Measurements from ENCODE around the gene TMEM114. TPM values are rescaled to one million over a fixed set of nuclear protein-coding genes. Genes with fewer than 3 reads are reported as not detected.

TMEM114 gene
- total RNA-seq, 1 donor from 2014 or later: not detected

- Mint-ChIP-seq H3K4me1 (ENCODE audit: low read depth) (peaks cover 14% of the 10 kb centered on the region), H3K4me3 (ENCODE audit: unreplicated experiment) (peak overlapping the region; percentile 97), H3K27ac (ENCODE audit: unreplicated experiment) (no peak overlapping the region), H3K36me3 (ENCODE audit: low read depth) (peaks cover 2% of the 10 kb centered on the region), H3K27me3 (ENCODE audit: low read depth) (peaks cover 24% of the 10 kb centered on the region), H3K9me3 (ENCODE audit: low read depth) (no peaks in the 10 kb centered on the region)
- no peak for TF ChIP-seq CTCF (IDR thresholded peaks at IDR 0.05)
- DNase-seq (ENCODE audit: low spot score): no peak
Observed at GRCh38 chr16:8620535-8620934, 30.2 kb upstream of the TMEM114 start.

- H3K27me3 Mint-ChIP-seq (ENCODE audit: low read depth): peaks cover 27% of the 10 kb centered on the region
- no peak overlapping the region for H3K27ac Mint-ChIP-seq (ENCODE audit: unreplicated experiment)
- no peak for TF ChIP-seq CTCF (IDR thresholded peaks at IDR 0.05)
- H3K36me3 Mint-ChIP-seq (ENCODE audit: low read depth): peaks cover 2% of the 10 kb centered on the region
- no peak for DNase-seq (ENCODE audit: low spot score)
- no peak overlapping the region for H3K4me3 Mint-ChIP-seq (ENCODE audit: unreplicated experiment)
- peaks cover 14% of the 10 kb centered on the region for H3K4me1 Mint-ChIP-seq (ENCODE audit: low read depth)
- no peaks in the 10 kb centered on the region for H3K9me3 Mint-ChIP-seq (ENCODE audit: low read depth)
Observed at GRCh38 chr16:8619671-8620370, 29.5 kb upstream of the TMEM114 start.

GRCh38 chr16:8614435-8615029 lies 24.2 kb upstream of the TMEM114 start:
- Mint-ChIP-seq H3K27ac (ENCODE audit: unreplicated experiment) (no peak overlapping the region), H3K36me3 (ENCODE audit: low read depth) (no peaks in the 10 kb centered on the region), H3K9me3 (ENCODE audit: low read depth) (no peaks in the 10 kb centered on the region), H3K27me3 (ENCODE audit: low read depth) (peaks cover 50% of the 10 kb centered on the region), H3K4me3 (ENCODE audit: unreplicated experiment) (no peak overlapping the region), H3K4me1 (ENCODE audit: low read depth) (no peaks in the 10 kb centered on the region)
- TF ChIP-seq CTCF (IDR thresholded peaks at IDR 0.05): no peak
- DNase-seq (ENCODE audit: low spot score): no peak

GRCh38 chr16:8611886-8612600 lies 21.7 kb upstream of the TMEM114 start:
- no peak for DNase-seq (ENCODE audit: low spot score)
- no peak overlapping the region for H3K4me3 Mint-ChIP-seq (ENCODE audit: unreplicated experiment)
- no peak for TF ChIP-seq CTCF (IDR thresholded peaks at IDR 0.05)
- H3K27ac Mint-ChIP-seq (ENCODE audit: unreplicated experiment): no peak overlapping the region
- peaks cover 47% of the 10 kb centered on the region for H3K27me3 Mint-ChIP-seq (ENCODE audit: low read depth)
- H3K36me3 Mint-ChIP-seq (ENCODE audit: low read depth): no peaks in the 10 kb centered on the region
- H3K4me1 Mint-ChIP-seq (ENCODE audit: low read depth): no peaks in the 10 kb centered on the region
- no peaks in the 10 kb centered on the region for H3K9me3 Mint-ChIP-seq (ENCODE audit: low read depth)

- H3K36me3 Mint-ChIP-seq (ENCODE audit: low read depth): no peaks in the 10 kb centered on the region
- H3K9me3 Mint-ChIP-seq (ENCODE audit: low read depth): no peaks in the 10 kb centered on the region
- no peaks in the 10 kb centered on the region for H3K4me1 Mint-ChIP-seq (ENCODE audit: low read depth)
- no peak overlapping the region for H3K4me3 Mint-ChIP-seq (ENCODE audit: unreplicated experiment)
- no peak for DNase-seq (ENCODE audit: low spot score)
- TF ChIP-seq CTCF (IDR thresholded peaks at IDR 0.05): no peak
- no peak overlapping the region for H3K27ac Mint-ChIP-seq (ENCODE audit: unreplicated experiment)
- H3K27me3 Mint-ChIP-seq (ENCODE audit: low read depth): peaks cover 47% of the 10 kb centered on the region
Observed at GRCh38 chr16:8611122-8611521, 20.8 kb upstream of the TMEM114 start.

Data from chondrocyte (in vitro differentiated cells).